AG08396 (cell line): ENCODE results near the gene TBX2.

ENCODE experiments used
- DNase-seq: peaks from one replicate; pipeline ENCODE4 v3.0.0; 2012; ENCODE audit warnings: low spot score, mixed read lengths

Gene TBX2

DNA sequence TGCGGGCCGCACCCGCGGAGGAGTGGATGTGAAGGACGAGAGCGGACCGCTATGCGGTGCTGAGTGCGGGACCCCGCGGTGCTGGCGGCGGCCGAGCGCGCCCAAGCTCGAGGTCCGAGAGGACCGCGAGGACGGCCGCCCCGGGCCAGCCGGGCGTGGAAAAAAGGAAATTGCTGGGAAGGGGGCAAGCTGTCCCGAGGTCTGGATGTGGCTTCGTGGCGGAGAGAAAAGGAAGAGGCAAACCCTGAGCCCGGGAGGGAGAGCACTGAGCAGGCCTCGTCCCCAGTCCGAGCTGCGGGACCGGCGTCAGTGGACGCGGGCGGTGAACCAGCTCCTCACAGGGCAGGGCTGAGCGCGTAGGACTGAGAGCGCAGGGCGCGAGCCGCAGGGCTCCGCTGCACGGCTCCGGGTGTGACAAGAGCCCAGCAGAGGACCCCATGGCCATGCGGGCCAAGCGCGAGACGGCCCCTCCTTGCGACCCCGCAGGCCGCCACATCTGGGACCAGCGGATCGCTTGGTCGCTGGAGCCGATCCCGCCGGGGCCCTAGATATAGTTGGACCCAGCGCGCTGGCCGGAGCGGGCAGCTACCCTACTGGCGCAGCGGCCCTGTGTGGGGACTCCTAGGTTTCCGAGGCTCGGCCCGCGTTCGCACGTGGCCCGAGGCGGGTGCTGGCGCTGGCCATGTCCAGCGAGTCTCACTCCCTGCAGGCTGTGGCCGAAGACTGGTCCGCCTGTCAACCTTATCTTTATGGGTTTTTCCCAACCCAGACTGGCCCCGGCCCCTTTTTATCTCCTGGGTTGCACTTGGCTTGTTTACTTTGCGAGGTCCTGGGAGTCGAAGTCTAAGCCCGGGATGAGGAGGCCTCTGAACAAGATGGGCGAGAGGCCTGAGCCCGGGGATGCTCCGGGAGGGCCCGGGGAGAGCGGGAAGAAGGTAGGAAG lies 55.0 kb downstream of the TBX2 start:
- no peak for DNase-seq

GRCh38 chr17:61455324-61456060 lies 55.8 kb downstream of the TBX2 start:
- DNase-seq, result no peak

- peak; percentile 65 for DNase-seq
Observed at GRCh38 chr17:61456061-61456681, 56.5 kb downstream of the TBX2 start.

DNA sequence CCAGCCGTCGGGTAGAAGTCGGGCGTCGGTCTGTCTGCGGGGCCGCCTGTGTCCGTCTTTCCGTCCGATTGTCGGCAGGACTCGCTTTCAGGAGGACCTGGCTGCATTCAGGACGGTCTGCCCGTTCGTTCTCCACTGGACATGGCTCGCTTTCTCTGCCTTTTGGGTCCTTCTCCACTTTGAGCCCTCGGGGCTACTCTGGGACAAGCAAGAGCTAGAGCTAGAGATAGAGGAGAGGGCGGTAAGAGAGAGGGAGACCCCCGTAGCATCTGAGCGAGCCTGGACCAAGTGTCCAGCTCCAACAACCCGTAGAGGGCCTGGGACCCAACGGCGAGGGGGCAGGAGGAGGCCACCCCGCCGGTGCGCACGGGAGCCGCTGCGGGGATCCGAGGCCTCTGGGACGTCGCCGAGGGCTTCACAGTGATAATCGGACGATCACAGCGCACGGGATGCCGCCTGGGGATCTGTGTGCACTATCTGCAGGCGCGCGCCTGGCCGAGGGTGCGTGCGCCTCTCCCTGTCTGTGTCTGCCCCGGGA lies 57.1 kb downstream of the TBX2 start:
- DNase-seq, result no peak

DNA sequence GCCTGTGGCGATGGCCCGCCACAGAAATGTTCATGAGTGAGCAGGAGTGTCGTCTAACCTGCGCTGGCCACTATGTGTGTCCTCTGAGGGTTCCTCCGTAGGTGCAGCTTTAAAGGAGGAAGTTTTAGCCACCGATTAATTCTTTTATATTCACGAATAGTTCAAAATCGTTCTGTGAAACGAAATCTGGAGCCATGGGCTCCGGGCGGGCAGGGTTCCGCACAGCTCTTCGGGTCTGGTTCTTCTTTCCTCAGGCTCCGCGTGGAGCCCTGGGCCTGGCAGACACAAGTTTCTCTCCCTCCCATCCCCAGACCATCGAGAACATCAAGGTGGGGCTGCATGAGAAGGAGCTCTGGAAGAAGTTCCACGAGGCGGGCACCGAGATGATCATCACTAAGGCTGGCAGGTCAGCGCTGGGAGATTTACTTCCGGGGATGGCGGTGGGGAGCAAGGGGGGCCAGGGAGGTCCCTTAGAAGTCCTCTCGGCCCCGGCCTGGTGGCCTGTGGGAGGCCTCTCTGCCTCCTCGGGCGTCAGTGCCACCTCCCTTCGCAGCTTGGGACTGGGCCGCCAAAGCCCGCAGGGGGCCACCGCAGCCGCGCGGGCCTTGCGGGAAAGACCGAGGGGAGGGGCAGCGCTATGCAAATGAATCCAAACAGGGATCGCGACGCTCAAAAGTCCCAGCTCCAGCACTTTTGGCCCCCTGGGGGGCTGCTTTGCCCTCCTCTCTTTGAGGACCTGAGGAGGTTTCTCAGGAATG lies 57.8 kb downstream of the TBX2 start:
- DNase-seq, result no peak

- DNase-seq, result no peak
Observed at GRCh38 chr17:61458000-61458399, 58.4 kb downstream of the TBX2 start.

DNA sequence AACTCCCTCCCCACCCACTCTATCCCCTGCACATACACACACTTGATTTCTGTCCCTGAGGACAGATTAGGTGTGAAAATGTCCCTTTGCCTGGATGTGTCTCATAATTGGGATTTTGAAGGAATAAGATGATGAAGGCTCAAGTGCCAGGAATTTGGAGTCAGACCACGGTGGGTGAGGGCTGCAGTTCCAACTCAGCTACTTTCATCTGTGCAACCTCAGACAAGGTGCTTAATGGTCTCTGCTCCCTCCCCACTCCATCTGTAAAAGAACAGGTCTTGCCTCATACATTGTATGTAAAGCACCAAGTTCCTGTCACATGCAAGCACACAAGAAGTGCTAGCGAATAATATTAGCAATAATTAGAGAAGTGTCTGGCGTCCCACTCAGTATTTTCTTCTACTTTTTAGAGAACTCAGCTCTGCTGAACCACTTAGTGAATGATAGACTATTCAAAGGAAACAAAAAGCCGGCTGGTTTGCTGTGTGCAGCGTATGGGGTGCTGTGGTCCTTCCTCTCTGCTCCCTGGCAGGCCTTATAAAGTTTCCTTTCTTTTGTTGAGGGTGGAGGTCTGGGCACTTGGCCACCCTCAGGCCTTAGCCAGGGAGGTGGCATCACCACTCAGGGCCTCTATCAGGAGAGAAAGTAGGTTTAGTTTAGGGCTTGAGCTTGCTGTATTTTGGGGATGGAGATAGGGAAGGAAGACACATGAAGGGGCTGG lies 58.9 kb downstream of the TBX2 start:
- DNase-seq, result no peak
